HEK293 (cell line): Measurements from ENCODE around the gene DGKD.

Source experiments
- CTCF ChIP-seq: fragments of 450-650 bp; formaldehyde crosslinking; IDR thresholded peaks from 2 replicates; pipeline ENCODE4 v1.5.1; 2016; ENCODE audit warnings: missing biosample characterization, missing genetic modification characterization
- IKZF3 ChIP-seq: fragments of 450-650 bp; IDR thresholded peaks from 2 replicates; pipeline ENCODE4 v1.5.0; 2018; ENCODE audit warnings: missing biosample characterization, mild to moderate bottlenecking, missing genetic modification characterization, moderate library complexity
- KLF16 ChIP-seq: fragments of 450-650 bp; formaldehyde crosslinking; IDR thresholded peaks from 2 replicates; pipeline ENCODE4 v1.5.1; 2017; ENCODE audit warnings: missing biosample characterization, missing genetic modification characterization
- PRDM1 ChIP-seq: fragments of 450-650 bp; formaldehyde crosslinking; IDR thresholded peaks from 2 replicates; pipeline ENCODE4; 2016; ENCODE audit warnings: missing biosample characterization, missing genetic modification characterization
- ZNF202 ChIP-seq: fragments of 450-650 bp; formaldehyde crosslinking; IDR thresholded peaks from 2 replicates; pipeline ENCODE4 v1.5.1; 2016; ENCODE audit warnings: missing biosample characterization, missing genetic modification characterization, borderline replicate concordance
- ZNF416 ChIP-seq: fragments of 450-650 bp; formaldehyde crosslinking; IDR thresholded peaks from 2 replicates; pipeline ENCODE4 v1.5.1; 2016; ENCODE audit warnings: missing biosample characterization, missing genetic modification characterization
- ZNF76 ChIP-seq: fragments of 450-650 bp; formaldehyde crosslinking; IDR thresholded peaks from 2 replicates; pipeline ENCODE4; 2016; ENCODE audit warnings: low read depth, missing biosample characterization, missing genetic modification characterization, borderline replicate concordance
- ZXDB ChIP-seq: fragments of 450-650 bp; formaldehyde crosslinking; IDR thresholded peaks from 2 replicates; pipeline ENCODE4 v1.5.1; 2016; ENCODE audit warnings: missing biosample characterization, missing genetic modification characterization

GRCh38 chr2:233458826-233459225 is 104.5 kb downstream of the DGKD start:
- TF ChIP-seq CTCF (tag by site-specific recombination) (no peak), ZNF416 (tag by site-specific recombination) (no peak), IKZF3 (tag by site-specific recombination) (no peak), KLF16 (tag by site-specific recombination) (no peak), ZNF76 (tag by site-specific recombination) (no peak), ZXDB (tag by site-specific recombination) (no peak), ZNF202 (no peak), PRDM1 (tag by site-specific recombination) (no peak)
